ENCODE measurements around the gene PRR12. TPM values are rescaled to one million over a fixed set of nuclear protein-coding genes. Genes with fewer than 3 reads are reported as not detected.

Gene PRR12
- total RNA-seq, 4 donors from 2014 or later, result 11.6 to 32.7 (median 18.1) TPM

DNA sequence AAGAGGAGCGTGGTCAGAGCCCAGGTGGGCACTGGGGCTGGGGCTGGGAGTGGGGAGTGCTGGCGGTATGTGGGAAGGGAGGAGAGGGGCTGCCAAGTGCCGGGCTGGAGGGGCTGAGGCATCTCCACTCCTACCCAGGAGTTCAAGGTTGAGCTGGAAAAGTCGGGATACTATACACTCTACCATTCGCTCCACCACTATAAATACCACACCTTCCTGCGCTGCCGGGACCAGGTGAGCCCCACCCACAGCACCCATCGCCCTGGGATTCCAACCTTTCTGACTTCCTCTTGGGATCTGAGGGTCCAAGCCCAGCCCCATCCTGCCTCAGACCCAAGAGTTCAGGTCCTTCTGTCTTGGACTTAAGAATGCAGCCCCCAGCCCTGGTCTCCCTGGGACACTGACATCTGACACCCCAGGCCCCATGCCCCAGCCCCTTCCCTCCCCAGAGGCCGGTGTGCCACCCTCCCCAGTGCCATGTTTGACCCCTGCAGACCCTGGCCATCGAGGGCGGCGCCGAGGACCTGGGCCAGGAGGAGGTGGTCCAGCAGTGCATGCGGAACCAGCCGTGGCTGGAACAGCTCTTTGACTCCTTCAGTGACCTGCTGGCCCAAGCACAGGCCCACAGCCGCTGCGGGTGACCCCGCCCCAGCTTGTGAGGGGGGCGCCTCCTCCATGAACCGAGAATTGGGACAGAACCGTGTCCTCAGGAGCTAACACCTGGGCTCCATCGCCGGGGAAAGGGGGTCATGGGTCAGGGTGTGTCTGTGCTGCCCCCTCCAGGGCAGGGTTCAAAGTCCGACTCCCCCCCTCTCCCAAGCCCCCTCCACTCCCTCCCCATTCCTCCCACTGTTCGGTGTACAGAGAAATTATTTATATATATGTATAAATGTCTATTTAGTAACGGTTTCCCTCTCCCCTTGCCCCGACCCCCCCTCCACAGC, 34.3 kb downstream of the PRR12 start:
- no peak for DNase-seq (ENCODE audit: low spot score in 2 of 2)
- Histone ChIP-seq H3K4me1 (peaks cover 0 to 18% (median 8%) of the 10 kb centered on the region in 4 donors), H3K27ac (no peak overlapping the region), H3K4me3 (no peak overlapping the region), H3K27me3 (no peaks in the 10 kb centered on the region), H3K36me3 (peaks cover 0 to 61% (median 13%) of the 10 kb centered on the region in 3 donors), H3K9me3 (no peaks in the 10 kb centered on the region)
- TF ChIP-seq CTCF (IDR thresholded peaks at IDR 0.05) (no peak), POLR2A (IDR thresholded peaks at IDR 0.05) (no peak), EP300 (IDR thresholded peaks at IDR 0.05) (no peak)
- 73 to 74% methylated on average over 18 to 27 of the region's 27 CpGs for WGBS, 2 donors

DNA sequence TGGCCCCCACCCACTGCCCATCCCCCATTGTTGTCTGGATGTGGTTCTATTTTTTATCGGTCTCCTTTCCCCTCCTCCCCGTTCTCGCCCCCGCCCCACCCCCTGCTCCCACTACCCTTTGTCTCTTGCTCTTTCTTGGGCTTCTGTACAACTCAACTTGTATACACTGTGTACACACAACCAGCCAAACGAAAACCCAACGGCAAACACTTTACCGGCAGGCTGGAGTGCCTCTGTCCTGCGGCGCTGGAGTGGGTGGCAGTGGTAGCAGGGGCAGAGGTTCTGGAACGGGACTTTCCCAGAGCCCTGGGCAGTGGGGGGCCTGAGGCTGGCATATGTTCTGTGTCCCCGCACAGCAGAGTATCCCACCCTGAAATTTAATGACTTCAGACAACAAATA, 35.2 kb downstream of the PRR12 start:
- TF ChIP-seq POLR2A (IDR thresholded peaks at IDR 0.05), result no peak
- TF ChIP-seq EP300 (IDR thresholded peaks at IDR 0.05), result no peak
- no peak for TF ChIP-seq CTCF (IDR thresholded peaks at IDR 0.05)
- Histone ChIP-seq H3K4me3 (no peak overlapping the region), H3K9me3 (no peaks in the 10 kb centered on the region), H3K4me1 (peaks cover 0 to 28% (median 11%) of the 10 kb centered on the region in 4 donors), H3K27me3 (no peaks in the 10 kb centered on the region), H3K36me3 (peaks cover 0 to 54% (median 9%) of the 10 kb centered on the region in 3 donors), H3K27ac (peak overlapping the region in 1 of 4 donors; percentile 50)
- WGBS, 2 donors, result 59 to 70% methylated on average over 11 of the region's 11 CpGs
- DNase-seq (ENCODE audit: low spot score in 2 of 2), result no peak

- DNase-seq (ENCODE audit: low spot score in 2 of 2), result no peak
- no peak overlapping the region for H3K4me3 ChIP-seq
- no peaks in the 10 kb centered on the region for H3K27me3 ChIP-seq
- H3K4me1 ChIP-seq, result peaks cover 0 to 38% (median 11%) of the 10 kb centered on the region in 4 donors
- peaks cover 0 to 39% (median 6%) of the 10 kb centered on the region in 3 donors for H3K36me3 ChIP-seq
- WGBS, 2 donors, result 68 to 70% methylated on average over 9 of the region's 9 CpGs
- peak overlapping the region in 2 of 4 donors; percentile 70 to 80 for H3K27ac ChIP-seq
- H3K9me3 ChIP-seq, result no peaks in the 10 kb centered on the region
- TF ChIP-seq EP300 (IDR thresholded peaks at IDR 0.05), result no peak
- TF ChIP-seq CTCF (IDR thresholded peaks at IDR 0.05), result no peak
- no peak for TF ChIP-seq POLR2A (IDR thresholded peaks at IDR 0.05)
Observed at GRCh38 chr19:49629659-49630058, 38.7 kb downstream of the PRR12 start.

- H3K27me3 ChIP-seq, result no peaks in the 10 kb centered on the region
- H3K4me3 ChIP-seq, result no peak overlapping the region
- H3K9me3 ChIP-seq, result no peaks in the 10 kb centered on the region
- WGBS, 2 donors, result 42 to 56% methylated on average over 9 of the region's 9 CpGs
- TF ChIP-seq POLR2A (IDR thresholded peaks at IDR 0.05) (no peak), CTCF (IDR thresholded peaks at IDR 0.05) (no peak), EP300 (IDR thresholded peaks at IDR 0.05) (no peak)
- H3K4me1 ChIP-seq, result peaks cover 0 to 44% (median 11%) of the 10 kb centered on the region in 4 donors
- peak overlapping the region in 1 of 4 donors; percentile 51 for H3K27ac ChIP-seq
- H3K36me3 ChIP-seq, result peaks cover 0 to 40% (median 0%) of the 10 kb centered on the region in 3 donors
- DNase-seq (ENCODE audit: low spot score in 2 of 2), result no peak
Observed at GRCh38 chr19:49631014-49631588, 40.1 kb downstream of the PRR12 start.

Measured in tibial nerve (tissue), 4 donors.